Measurements from ENCODE around the gene FNIP1. TPM values are rescaled to one million over a fixed set of nuclear protein-coding genes. Genes with fewer than 3 reads are reported as not detected.

The FNIP1 gene
- total and polyA plus RNA-seq, 9 of the 15 experiments (the other 6 are each of a cell fraction or from before 2014, with no cell fraction given), result 5.0 to 32.8 (median 18.4) TPM

DNA sequence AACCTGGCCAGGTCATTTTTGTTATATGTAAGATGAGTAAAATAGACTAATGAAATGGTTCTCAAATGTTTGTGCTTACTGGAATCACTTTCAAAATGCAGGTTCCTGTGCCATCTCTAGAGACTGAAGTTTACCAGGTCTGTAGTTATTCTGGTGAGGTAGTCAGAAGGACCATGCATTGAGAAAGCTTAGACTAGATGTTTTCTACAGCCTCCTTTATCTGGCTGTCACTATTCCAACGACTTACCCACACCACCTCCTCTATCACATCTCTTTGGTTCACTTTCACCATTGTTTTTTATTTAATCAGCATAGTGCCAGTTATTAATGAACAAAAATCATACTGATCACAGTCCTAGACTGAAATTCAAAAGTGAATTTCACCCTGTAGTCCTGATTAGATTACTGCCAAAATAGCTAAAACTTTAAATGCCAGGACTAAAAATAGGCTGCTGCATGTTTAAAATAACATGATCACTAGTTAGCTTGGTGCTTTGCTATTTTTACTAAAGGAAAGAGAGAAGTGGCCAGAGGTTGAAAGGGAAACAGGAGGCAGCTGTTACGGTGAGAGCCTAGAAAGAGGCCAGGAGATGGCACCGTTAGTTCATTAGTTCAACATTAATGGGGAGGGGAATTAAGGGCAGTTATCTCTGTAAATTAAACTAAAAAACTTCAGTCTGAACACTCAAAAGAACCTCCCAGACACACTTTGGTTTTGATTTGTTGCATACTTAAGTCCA, 13.9 kb upstream of the FNIP1 start (continued):
- TF ChIP-seq, protein P1, sequence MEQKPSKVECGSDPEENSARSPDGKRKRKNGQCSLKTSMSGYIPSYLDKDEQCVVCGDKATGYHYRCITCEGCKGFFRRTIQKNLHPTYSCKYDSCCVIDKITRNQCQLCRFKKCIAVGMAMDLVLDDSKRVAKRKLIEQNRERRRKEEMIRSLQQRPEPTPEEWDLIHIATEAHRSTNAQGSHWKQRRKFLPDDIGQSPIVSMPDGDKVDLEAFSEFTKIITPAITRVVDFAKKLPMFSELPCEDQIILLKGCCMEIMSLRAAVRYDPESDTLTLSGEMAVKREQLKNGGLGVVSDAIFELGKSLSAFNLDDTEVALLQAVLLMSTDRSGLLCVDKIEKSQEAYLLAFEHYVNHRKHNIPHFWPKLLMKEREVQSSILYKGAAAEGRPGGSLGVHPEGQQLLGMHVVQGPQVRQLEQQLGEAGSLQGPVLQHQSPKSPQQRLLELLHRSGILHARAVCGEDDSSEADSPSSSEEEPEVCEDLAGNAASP (IDR thresholded peaks at IDR 0.05), result no peak
- TF ChIP-seq, protein P2, sequence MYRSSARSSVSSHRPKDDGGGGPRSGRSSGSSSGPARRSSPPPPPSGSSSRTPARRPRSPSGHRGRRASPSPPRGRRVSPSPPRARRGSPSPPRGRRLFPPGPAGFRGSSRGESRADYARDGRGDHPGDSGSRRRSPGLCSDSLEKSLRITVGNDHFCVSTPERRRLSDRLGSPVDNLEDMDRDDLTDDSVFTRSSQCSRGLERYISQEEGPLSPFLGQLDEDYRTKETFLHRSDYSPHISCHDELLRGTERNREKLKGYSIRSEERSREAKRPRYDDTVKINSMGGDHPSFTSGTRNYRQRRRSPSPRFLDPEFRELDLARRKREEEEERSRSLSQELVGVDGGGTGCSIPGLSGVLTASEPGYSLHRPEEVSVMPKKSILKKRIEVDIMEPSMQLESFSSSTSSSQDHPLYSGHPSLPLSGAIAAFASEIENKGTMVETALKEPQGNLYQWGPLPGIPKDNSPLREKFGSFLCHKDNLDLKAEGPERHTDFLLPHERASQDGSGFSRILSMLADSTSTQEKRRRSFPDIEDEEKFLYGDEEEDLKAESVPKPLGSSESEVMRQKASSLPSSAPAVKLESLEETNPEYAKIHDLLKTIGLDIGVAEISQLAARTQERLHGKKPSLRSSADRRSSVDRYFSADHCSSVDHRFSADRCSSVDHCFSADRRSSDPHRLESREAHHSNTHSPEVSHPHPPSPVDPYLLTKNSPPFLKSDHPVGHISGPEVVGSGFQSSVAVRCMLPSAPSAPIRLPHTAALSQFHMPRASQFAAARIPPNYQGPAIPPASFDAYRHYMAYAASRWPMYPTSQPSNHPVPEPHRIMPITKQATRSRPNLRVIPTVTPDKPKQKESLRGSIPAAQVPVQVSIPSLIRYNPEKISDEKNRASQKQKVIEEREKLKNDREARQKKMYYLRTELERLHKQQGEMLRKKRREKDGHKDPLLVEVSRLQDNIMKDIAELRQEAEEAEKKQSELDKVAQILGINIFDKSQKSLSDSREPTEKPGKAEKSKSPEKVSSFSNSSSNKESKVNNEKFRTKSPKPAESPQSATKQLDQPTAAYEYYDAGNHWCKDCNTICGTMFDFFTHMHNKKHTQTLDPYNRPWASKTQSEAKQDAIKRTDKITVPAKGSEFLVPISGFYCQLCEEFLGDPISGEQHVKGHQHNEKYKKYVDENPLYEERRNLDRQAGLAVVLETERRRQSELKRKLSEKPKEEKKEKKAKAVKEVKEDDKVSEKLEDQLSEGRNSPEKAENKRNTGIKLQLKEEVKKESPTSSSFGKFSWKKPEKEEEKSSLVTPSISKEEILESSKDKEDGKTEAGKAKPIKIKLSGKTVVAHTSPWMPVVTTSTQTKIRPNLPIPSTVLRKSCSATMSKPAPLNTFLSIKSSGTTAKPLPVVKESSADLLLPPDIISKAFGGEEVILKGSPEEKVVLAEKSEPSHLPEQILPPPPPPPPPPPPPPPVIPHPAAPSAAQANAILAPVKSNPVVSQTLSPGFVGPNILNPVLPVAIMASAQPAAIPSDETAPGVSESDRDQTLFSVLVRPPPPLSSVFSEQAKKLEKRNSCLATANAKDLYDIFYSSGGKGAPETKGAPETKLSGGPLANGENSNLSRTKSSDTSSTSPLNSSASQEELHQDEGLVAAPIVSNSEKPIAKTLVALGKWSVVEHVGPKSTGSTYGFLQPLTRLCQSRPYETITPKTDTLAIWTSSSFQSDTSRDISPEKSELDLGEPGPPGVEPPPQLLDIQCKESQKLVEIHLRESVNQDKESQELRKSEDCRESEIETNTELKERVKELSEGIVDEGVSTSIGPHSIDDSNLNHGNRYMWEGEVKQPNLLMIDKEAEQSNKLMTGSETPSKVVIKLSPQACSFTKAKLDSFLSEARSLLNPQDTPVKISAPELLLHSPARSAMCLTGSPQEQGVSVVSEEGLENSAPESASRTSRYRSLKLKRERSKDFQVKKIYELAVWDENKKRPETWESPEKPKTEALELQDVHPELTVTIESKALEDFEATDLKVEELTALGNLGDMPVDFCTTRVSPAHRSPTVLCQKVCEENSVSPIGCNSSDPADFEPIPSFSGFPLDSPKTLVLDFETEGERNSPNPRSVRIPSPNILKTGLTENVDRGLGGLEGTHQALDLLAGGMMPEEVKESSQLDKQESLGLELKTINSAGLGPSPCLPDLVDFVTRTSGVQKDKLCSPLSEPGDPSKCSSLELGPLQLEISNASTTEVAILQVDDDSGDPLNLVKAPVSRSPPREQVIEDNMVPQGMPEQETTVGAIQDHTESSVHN (IDR thresholded peaks at IDR 0.05; ENCODE audit: borderline replicate concordance in 1 of 2, low read depth in 1 of 2), result no peak
- no peak for TF ChIP-seq ZNF57 (CRISPR knock-in tag; IDR thresholded peaks at IDR 0.05)
- TF ChIP-seq, protein P3, sequence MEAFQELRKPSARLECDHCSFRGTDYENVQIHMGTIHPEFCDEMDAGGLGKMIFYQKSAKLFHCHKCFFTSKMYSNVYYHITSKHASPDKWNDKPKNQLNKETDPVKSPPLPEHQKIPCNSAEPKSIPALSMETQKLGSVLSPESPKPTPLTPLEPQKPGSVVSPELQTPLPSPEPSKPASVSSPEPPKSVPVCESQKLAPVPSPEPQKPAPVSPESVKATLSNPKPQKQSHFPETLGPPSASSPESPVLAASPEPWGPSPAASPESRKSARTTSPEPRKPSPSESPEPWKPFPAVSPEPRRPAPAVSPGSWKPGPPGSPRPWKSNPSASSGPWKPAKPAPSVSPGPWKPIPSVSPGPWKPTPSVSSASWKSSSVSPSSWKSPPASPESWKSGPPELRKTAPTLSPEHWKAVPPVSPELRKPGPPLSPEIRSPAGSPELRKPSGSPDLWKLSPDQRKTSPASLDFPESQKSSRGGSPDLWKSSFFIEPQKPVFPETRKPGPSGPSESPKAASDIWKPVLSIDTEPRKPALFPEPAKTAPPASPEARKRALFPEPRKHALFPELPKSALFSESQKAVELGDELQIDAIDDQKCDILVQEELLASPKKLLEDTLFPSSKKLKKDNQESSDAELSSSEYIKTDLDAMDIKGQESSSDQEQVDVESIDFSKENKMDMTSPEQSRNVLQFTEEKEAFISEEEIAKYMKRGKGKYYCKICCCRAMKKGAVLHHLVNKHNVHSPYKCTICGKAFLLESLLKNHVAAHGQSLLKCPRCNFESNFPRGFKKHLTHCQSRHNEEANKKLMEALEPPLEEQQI (IDR thresholded peaks at IDR 0.05), result no peak

Data from K562 (cell line).